Measurements from ENCODE around the gene PIM3.
A peak's percentile ranks its signal among the peaks of the same experiment; 100 is the strongest.

The PIM3 gene

DNA sequence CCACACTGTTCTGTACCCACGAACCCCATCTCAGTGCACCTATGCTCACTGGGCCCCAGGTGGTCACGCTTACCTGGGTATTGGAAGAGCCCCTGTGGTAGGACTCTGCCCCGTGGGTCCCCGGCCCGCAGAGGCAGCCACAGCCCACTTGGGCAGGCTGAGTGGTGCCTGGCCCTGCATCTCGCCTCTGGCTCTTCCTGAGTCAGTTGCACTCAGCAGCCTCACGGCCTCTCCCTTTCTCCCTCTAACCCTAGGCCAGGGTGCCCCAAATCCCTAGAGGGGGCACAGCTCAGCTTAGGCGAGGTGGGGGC is 32.4 kb upstream of the PIM3 start:
- Histone ChIP-seq H3F3A (ENCODE audit: insufficient read depth, low read length) (peaks cover 17% of the 10 kb centered on the region), H3K4me2 (ENCODE audit: low read depth, low read length) (no peak overlapping the region), H3K36me3 (replicated peaks; ENCODE audit: insufficient read depth, low read length) (no peaks in the 10 kb centered on the region), H3K27ac (ENCODE audit: low read length) (no peak overlapping the region), H3K4me3 (ENCODE audit: low read length) (no peak overlapping the region), H3K9me2 (replicated peaks; ENCODE audit: insufficient read depth, low read length) (no peaks in the 10 kb centered on the region), H2AFZ (ENCODE audit: low read length) (no peak overlapping the region), H3K27me3 (replicated peaks; ENCODE audit: insufficient read depth, low read length) (no peaks in the 10 kb centered on the region), H3K79me2 (ENCODE audit: low read length) (no peaks in the 10 kb centered on the region), H3K9ac (ENCODE audit: low read length) (no peak overlapping the region), H3K4me1 (ENCODE audit: low read length) (peaks cover 22% of the 10 kb centered on the region), H3K9me3 (replicated peaks; ENCODE audit: insufficient read depth, low read length) (no peaks in the 10 kb centered on the region), H4K20me1 (ENCODE audit: insufficient read depth, low read length) (no peaks in the 10 kb centered on the region)
- no peak for DNase-seq
- TF ChIP-seq, protein P1, sequence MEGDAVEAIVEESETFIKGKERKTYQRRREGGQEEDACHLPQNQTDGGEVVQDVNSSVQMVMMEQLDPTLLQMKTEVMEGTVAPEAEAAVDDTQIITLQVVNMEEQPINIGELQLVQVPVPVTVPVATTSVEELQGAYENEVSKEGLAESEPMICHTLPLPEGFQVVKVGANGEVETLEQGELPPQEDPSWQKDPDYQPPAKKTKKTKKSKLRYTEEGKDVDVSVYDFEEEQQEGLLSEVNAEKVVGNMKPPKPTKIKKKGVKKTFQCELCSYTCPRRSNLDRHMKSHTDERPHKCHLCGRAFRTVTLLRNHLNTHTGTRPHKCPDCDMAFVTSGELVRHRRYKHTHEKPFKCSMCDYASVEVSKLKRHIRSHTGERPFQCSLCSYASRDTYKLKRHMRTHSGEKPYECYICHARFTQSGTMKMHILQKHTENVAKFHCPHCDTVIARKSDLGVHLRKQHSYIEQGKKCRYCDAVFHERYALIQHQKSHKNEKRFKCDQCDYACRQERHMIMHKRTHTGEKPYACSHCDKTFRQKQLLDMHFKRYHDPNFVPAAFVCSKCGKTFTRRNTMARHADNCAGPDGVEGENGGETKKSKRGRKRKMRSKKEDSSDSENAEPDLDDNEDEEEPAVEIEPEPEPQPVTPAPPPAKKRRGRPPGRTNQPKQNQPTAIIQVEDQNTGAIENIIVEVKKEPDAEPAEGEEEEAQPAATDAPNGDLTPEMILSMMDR (IDR thresholded peaks at IDR 0.05; ENCODE audit: low read length) = no peak
- no peak for TF ChIP-seq EZH2phosphoT487 (IDR thresholded peaks at IDR 0.05; ENCODE audit: low read length)
- no peak for TF ChIP-seq EZH2 (optimal IDR thresholded peaks at IDR 0.05; ENCODE audit: low read depth, low read length)

DNA sequence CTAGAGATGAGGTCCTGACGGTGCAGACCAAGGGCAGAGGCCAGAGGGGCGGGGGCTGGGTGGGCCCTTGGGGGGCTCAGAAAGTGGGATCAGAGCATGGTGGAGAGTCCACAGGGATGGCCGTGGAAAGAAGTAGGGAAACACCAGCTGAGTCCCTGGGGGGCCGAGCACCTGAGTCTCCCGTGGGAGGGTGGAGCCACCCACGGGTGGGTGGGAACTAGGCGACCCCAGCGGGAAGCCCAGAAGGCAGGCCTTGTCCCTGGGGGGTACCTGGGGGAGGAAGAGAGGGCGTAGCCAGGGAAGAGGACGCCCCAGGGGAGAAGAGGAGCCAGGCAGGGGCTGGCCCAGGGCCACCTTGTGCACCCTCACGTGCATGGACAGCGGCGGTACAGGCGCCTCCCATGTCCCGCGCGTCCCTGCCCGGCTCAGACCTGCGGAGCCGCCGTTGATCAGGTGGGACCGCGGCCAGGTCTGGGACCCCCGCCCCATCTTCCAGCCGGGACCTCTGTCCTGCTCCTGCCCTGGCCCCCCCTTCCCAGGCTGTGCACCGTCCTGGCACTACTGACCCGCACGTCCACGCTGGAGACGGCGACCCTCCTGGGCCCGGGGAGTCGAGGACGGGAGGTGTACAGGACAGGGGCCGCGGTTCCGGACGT is 31.9 kb upstream of the PIM3 start:
- H3K27me3 ChIP-seq (replicated peaks; ENCODE audit: insufficient read depth, low read length) = no peaks in the 10 kb centered on the region
- H3K4me3 ChIP-seq (ENCODE audit: low read length) = no peak overlapping the region
- no peaks in the 10 kb centered on the region for H3K9me3 ChIP-seq (replicated peaks; ENCODE audit: insufficient read depth, low read length)
- H3K79me2 ChIP-seq (ENCODE audit: low read length) = no peaks in the 10 kb centered on the region
- H3F3A ChIP-seq (ENCODE audit: insufficient read depth, low read length) = peaks cover 23% of the 10 kb centered on the region
- no peaks in the 10 kb centered on the region for H4K20me1 ChIP-seq (ENCODE audit: insufficient read depth, low read length)
- H3K9me2 ChIP-seq (replicated peaks; ENCODE audit: insufficient read depth, low read length) = no peaks in the 10 kb centered on the region
- H3K4me2 ChIP-seq (ENCODE audit: low read depth, low read length) = no peak overlapping the region
- no peaks in the 10 kb centered on the region for H3K36me3 ChIP-seq (replicated peaks; ENCODE audit: insufficient read depth, low read length)
- no peak for TF ChIP-seq EZH2phosphoT487 (IDR thresholded peaks at IDR 0.05; ENCODE audit: low read length)
- H3K4me1 ChIP-seq (ENCODE audit: low read length) = peaks cover 25% of the 10 kb centered on the region
- H2AFZ ChIP-seq (ENCODE audit: low read length) = no peak overlapping the region
- DNase-seq = no peak
- no peak overlapping the region for H3K9ac ChIP-seq (ENCODE audit: low read length)
- H3K27ac ChIP-seq (ENCODE audit: low read length) = no peak overlapping the region

DNA sequence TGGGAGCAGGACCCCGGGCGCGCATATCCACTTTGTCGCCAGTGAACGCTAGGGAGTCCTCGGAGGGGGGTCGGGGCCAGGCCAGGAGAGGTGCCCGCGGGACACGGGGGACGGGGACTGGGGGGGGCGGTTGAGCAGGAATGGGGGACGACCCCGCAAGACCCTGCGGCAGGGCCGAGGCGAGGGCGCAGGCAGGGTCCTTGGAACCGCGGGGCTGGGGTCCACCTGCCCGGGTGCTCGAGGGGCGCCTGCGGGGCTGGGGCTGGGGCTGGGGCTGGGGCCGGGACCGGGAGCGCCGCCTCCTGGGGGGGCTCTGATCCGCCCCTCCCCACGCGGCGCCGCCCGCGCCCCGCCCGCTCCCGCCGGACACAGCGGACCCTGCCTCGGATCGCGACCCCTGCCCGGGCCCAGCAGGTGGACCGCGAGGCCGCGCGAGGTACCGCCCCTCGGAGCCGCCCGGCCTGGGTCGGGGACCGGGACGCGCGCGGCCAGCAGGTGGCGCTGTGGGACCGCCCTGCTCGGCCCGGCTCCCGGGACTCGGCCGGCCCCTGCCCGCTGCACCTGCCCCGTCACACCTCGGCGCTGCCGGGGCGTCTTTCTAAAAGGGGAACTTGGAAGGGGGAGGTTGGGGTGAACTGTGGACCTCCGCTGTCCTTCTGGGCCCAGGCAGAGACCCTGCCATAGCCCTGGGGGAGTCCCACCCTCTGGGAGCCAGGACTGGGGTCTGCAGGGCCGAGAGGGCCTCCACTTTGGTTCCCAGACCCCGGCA is 31.2 kb upstream of the PIM3 start:
- Histone ChIP-seq H3K27me3 (replicated peaks; ENCODE audit: insufficient read depth, low read length) (no peaks in the 10 kb centered on the region), H3K9ac (ENCODE audit: low read length) (no peak overlapping the region)

More for the DNA sequence above, 31.2 kb upstream of the PIM3 start:
- DNase-seq = peak; percentile 71
- peak overlapping the region; percentile 81 for H3K4me2 ChIP-seq (ENCODE audit: low read depth, low read length)
- H3K36me3 ChIP-seq (replicated peaks; ENCODE audit: insufficient read depth, low read length) = no peaks in the 10 kb centered on the region
- H4K20me1 ChIP-seq (ENCODE audit: insufficient read depth, low read length) = no peaks in the 10 kb centered on the region
- peak overlapping the region; percentile 22; the same call in 1 of the 2 replicates for H3K4me3 ChIP-seq (ENCODE audit: low read length)
- no peak overlapping the region for H3K27ac ChIP-seq (ENCODE audit: low read length)
- no peaks in the 10 kb centered on the region for H3K79me2 ChIP-seq (ENCODE audit: low read length)
- H3K4me1 ChIP-seq (ENCODE audit: low read length) = peaks cover 29% of the 10 kb centered on the region
- H3K9me2 ChIP-seq (replicated peaks; ENCODE audit: insufficient read depth, low read length) = no peaks in the 10 kb centered on the region
- peaks cover 25% of the 10 kb centered on the region for H3F3A ChIP-seq (ENCODE audit: insufficient read depth, low read length)
- H3K9me3 ChIP-seq (replicated peaks; ENCODE audit: insufficient read depth, low read length) = no peaks in the 10 kb centered on the region
- TF ChIP-seq, protein P1 (IDR thresholded peaks at IDR 0.05; ENCODE audit: low read length) = peak; percentile 50
- TF ChIP-seq EZH2 (optimal IDR thresholded peaks at IDR 0.05; ENCODE audit: low read depth, low read length) (no peak), EZH2phosphoT487 (IDR thresholded peaks at IDR 0.05; ENCODE audit: low read length) (no peak)
- peak overlapping the region; percentile 33; the same call in 1 of the 2 replicates for H2AFZ ChIP-seq (ENCODE audit: low read length)

All from MM.1S (cell line).